Right lobe of liver (tissue), 5 donors: ENCODE data around the gene MMAB. TPM values are rescaled to one million over a fixed set of nuclear protein-coding genes. Genes with fewer than 3 reads are reported as not detected.

Experiments used
- total RNA-seq, 6 experiments: library from RNA; depleted of rRNA in 2 of 6; stranded (reverse); fragments of >200 nt in 2 of 6; fragmentation: NEBNext Ultra II Directional in 3 of 6; extraction: Animal tissue kit (Norgen Biotek cat#: 25700) in 3 of 6; gene quantifications; one replicate each; pipeline versions ENCODE4 v1.1.0 to v1.2.4, GENCODE V29; 2016 to 2023
- donor health status: DM: no; HTN: no; CAD: no.
- donor health status: DM: no; HTN: no; CAD: no.
- donor health status: DM: no; HTN: yes; CAD: no.
- donor health status: DM: no; HTN: yes; CAD: no.

The MMAB gene
- total RNA-seq, 6 experiments from 2014 or later, result 42.6 to 99.8 (median 65.2) TPM

Other genes with a start within 250 kb of the MMAB start
- not detected for gene MYO1H, start 225.6 kb downstream of the MMAB start, total RNA-seq
- 10 to 100 TPM in 4 of 6 experiments, 1 to 10 TPM in 2; 5.8 to 20.2 (median 11.6) TPM for gene KCTD10, start 96.2 kb downstream of the MMAB start, total RNA-seq
- gene UBE3B, start 95.9 kb downstream of the MMAB start, total RNA-seq, result 10 to 100 TPM; 15.3 to 31.8 (median 22.5) TPM
- gene MVK, start 290 bp upstream of the MMAB start, total RNA-seq, result 10 to 100 TPM; 14.2 to 60.0 (median 37.6) TPM
- 1 to 10 TPM in 5 of 6 experiments, under 1 TPM in 1; 0.34 to 4.3 (median 1.2) TPM for gene FAM222A, start 140.3 kb upstream of the MMAB start, total RNA-seq